HepG2 (cell line): ENCODE results near the gene IRAK3. TPM values are rescaled to one million over a fixed set of nuclear protein-coding genes. Genes with fewer than 3 reads are reported as not detected.

Experiments
- ATAC-seq: fragments of 200-7000 bp; cut with Tn5 transposase; 3 replicates; pipeline ENCODE4 v1.9.1; 2020; ENCODE audit warnings: mild to moderate bottlenecking, moderate library complexity
- BruUV-seq: library from RNA; stranded (reverse); fragments of 400-500 nt; replicated peaks from 2 replicates; lab custom pipeline; 2021; lab: Mats Ljungman, UMichigan
- CTCF ChIA-PET: fragments of 300-600 bp; formaldehyde crosslinking; extraction: SDS; loops from one replicate; lab custom pipeline; 2021; ENCODE audit warnings: low total read pairs, inconsistent platforms, low intra/inter-chr PET ratio; lab: Yijun Ruan, JAX
- POLR2A ChIA-PET: fragments of 350-600 bp; sonication (Branson Sonifier 250); formaldehyde crosslinking; loops from one replicate; lab custom pipeline; 2020; ENCODE audit warnings: antibody characterized with exemption, inconsistent platforms; lab: Yijun Ruan, JAX
- DNase-seq: peaks from one replicate; pipeline ENCODE4 v3.0.0-alpha.2; 2015; ENCODE audit warnings: low spot score
- FAIRE-seq: peaks from 3 replicates; lab custom pipeline; 2011; peaks lifted over from hg19 to GRCh38; lab: Jason Lieb, UNC
- H2AFZ ChIP-seq: one replicate; pipeline ENCODE4 v1.6.1; 2011; ENCODE audit warnings: low read length, inconsistent platforms
- H3K27ac ChIP-seq: fragments of 300-600 bp; 3 replicates; pipeline ENCODE4 v1.8.0; 2011; ENCODE audit warnings: mixed run types, mild to moderate bottlenecking, mixed read lengths, low read length, inconsistent platforms; ENCODE audit not compliant: insufficient read depth; ENCODE audit errors: extremely low read length
- H3K27me3 ChIP-seq, 2 experiments: fragments of 200-600 bp in 1 of 2; 2 replicates in 1 of 2; 3 replicates in 1 of 2; pipeline versions ENCODE4 v1.6.0 to v1.8.0; 2011; ENCODE audit warnings: low read length in 2 of 2, mild to moderate bottlenecking in 2 of 2, moderate library complexity in 2 of 2, inconsistent platforms in 1 of 2; ENCODE audit not compliant: insufficient read depth in 2 of 2, control insufficient read depth in 1 of 2
- H3K36me3 ChIP-seq, 2 experiments: fragments of 200-600 bp in 1 of 2; replicated peaks in 1 of 2; 2 replicates in 1 of 2; 3 replicates in 1 of 2; pipeline versions ENCODE4 v1.5.1 to v1.8.0; 2011; ENCODE audit warnings: low read length in 2 of 2, inconsistent platforms in 1 of 2; ENCODE audit not compliant: insufficient read depth in 2 of 2, control insufficient read depth in 1 of 2
- H3K4me1 ChIP-seq: 2 replicates; pipeline ENCODE4 v1.5.1; 2012; ENCODE audit warnings: low read length, inconsistent platforms; ENCODE audit not compliant: insufficient read depth
- H3K4me2 ChIP-seq: 2 replicates; pipeline ENCODE4 v1.6.0; 2011; ENCODE audit warnings: low read depth, low read length, inconsistent platforms
- H3K4me3 ChIP-seq, 3 experiments: fragments of 200-600 bp in 1 of 3; sonication (generic), shearing (Covaris generic) in 1 of 3; replicated peaks in 1 of 3; 2 replicates each; pipeline ENCODE4 v1.5.1; 2011 to 2016; ENCODE audit warnings: low read length in 3 of 3, inconsistent platforms in 2 of 3, low read depth in 2 of 3, mild to moderate bottlenecking in 2 of 3, control low read depth in 1 of 3, mixed read lengths in 1 of 3; ENCODE audit not compliant: insufficient read depth in 1 of 3
- H3K79me2 ChIP-seq: one replicate; pipeline ENCODE4 v1.6.1; 2011; ENCODE audit warnings: low read length, inconsistent platforms; ENCODE audit not compliant: insufficient read depth
- H3K9ac ChIP-seq: 2 replicates; pipeline ENCODE4 v1.6.0; 2011; ENCODE audit warnings: mild to moderate bottlenecking, low read depth, low read length, inconsistent platforms; ENCODE audit not compliant: insufficient read depth
- H3K9me3 ChIP-seq: 2 replicates; pipeline ENCODE4 v1.5.1; 2012; ENCODE audit warnings: mild to moderate bottlenecking, low read length
- H4K20me1 ChIP-seq: 2 replicates; pipeline ENCODE4 v1.6.0; 2011; ENCODE audit warnings: inconsistent platforms, mild to moderate bottlenecking, low read length, moderate library complexity; ENCODE audit not compliant: insufficient read depth
- FIP1L1 ChIP-seq: fragments of 200-400 bp; formaldehyde crosslinking; IDR thresholded peaks from 2 replicates; pipeline ENCODE4 v1.6.1; 2018; ENCODE audit warnings: low read depth, mild to moderate bottlenecking, low read length, moderate library complexity, borderline replicate concordance; ENCODE audit not compliant: insufficient read depth
- GABPA ChIP-seq, 2 experiments: IDR thresholded peaks; 2 replicates each; pipeline ENCODE4 v1.6.1; 2011 to 2016; ENCODE audit warnings: low read depth in 2 of 2, low read length in 1 of 2, missing biosample characterization in 1 of 2, missing genetic modification characterization in 1 of 2
- HOMEZ ChIP-seq: IDR thresholded peaks from 2 replicates; pipeline ENCODE4 v1.6.1; 2016; ENCODE audit warnings: low read depth
- NFRKB ChIP-seq: fragments of 450-650 bp; IDR thresholded peaks from 2 replicates; pipeline ENCODE4 v1.6.1; 2017
- PTBP1 ChIP-seq: fragments of 200-400 bp; formaldehyde crosslinking; IDR thresholded peaks from 2 replicates; pipeline ENCODE4 v1.6.1; 2018; ENCODE audit warnings: low read length, low read depth; ENCODE audit not compliant: poor library complexity, severe bottlenecking
- RARA ChIP-seq: IDR thresholded peaks from 2 replicates; pipeline ENCODE4 v1.6.1; 2016; ENCODE audit warnings: missing genetic modification reagents, missing compliant biosample characterization
- RXRA ChIP-seq: sonication (generic); formaldehyde crosslinking; IDR thresholded peaks from 2 replicates; pipeline ENCODE4 v1.5.1; 2020; ENCODE audit warnings: missing genetic modification reagents
- SRY ChIP-seq: sonication (generic); formaldehyde crosslinking; IDR thresholded peaks from 2 replicates; pipeline ENCODE4 v1.8.0; 2022; ENCODE audit warnings: mild to moderate bottlenecking, missing genetic modification reagents
- ZFP91 ChIP-seq: sonication (generic); formaldehyde crosslinking; IDR thresholded peaks from 2 replicates; pipeline ENCODE4 v1.9.0; 2022; ENCODE audit warnings: missing genetic modification reagents, mild to moderate bottlenecking, borderline replicate concordance
- ZNF232 ChIP-seq: sonication (generic); formaldehyde crosslinking; IDR thresholded peaks from 2 replicates; pipeline ENCODE4 v1.4.0; 2020; ENCODE audit warnings: missing genetic modification reagents, borderline replicate concordance
- ZNF563 ChIP-seq: sonication (generic); formaldehyde crosslinking; IDR thresholded peaks from 2 replicates; pipeline ENCODE4 v1.8.0; 2022; ENCODE audit warnings: mild to moderate bottlenecking, moderate library complexity, missing genetic modification reagents
- WGBS: methylation state at CpG from one replicate; pipeline ENCODE4 v1.1.6; 2017; ENCODE audit warnings: low lambda C conversion rate; 5-methylcytosine and 5-hydroxymethylcytosine counted together
- in situ Hi-C: cut with HindIII; loops from 2 replicates; pipeline ENCODE4 v1.10.0; 2017; ENCODE audit warnings: low pct_unique_long_range_greater_than_20kb; ENCODE audit not compliant: extremely low pct_ligation_motif_present
- intact Hi-C: fragments of 100-400 bp; cut with micrococcal nuclease; formaldehyde crosslinking; loops from one replicate; pipeline ENCODE4 v1.10.0; 2022; ENCODE audit not compliant: unreplicated experiment
- polyA plus RNA-seq, 8 experiments: library from polyadenylated mRNA; depleted of rRNA in 3 of 8; stranded (reverse) in 7 of 8; unstranded in 1 of 8; fragments of >200 nt; fragmentation: Illumina TruSeq in 4 of 8; extraction: Trizol in 4 of 8; gene quantifications; 2 replicates each; pipeline versions ENCODE4 v1.2.1 to v1.2.3, GENCODE V29; 2011 to 2016; ENCODE audit warnings: low read depth in 4 of 8, missing spikeins in 1 of 8, mixed read lengths in 1 of 8; ENCODE audit not compliant: insufficient read depth in 1 of 8
- total RNA-seq, 5 experiments: library from RNA; depleted of rRNA; stranded (reverse); fragments of >200 nt; fragmentation: Illumina TruSeq; extraction: Trizol; gene quantifications; 2 replicates each; pipeline ENCODE4 v1.2.3, GENCODE V29; 2016; ENCODE audit warnings: low read depth in 1 of 5
- TF ChIP-seq, protein P1 (sequence below): sonication (generic); formaldehyde crosslinking; IDR thresholded peaks from 2 replicates; pipeline ENCODE4 v1.8.0; 2022; ENCODE audit warnings: mild to moderate bottlenecking, missing genetic modification reagents; ENCODE audit not compliant: insufficient replicate concordance

IRAK3 gene
- total and polyA plus RNA-seq, 2 of the 13 experiments (the other 11 are each of a cell fraction or from before 2014, with no cell fraction given) = 0.01 TPM; not detected in 1

GRCh38 chr12:66163289-66163688 is 25.7 kb upstream of the IRAK3 start (continued):
- no peak for TF ChIP-seq HOMEZ (CRISPR knock-in tag)
- TF ChIP-seq FIP1L1 = no peak
- TF ChIP-seq SRY (CRISPR knock-in tag) = no peak

DNA sequence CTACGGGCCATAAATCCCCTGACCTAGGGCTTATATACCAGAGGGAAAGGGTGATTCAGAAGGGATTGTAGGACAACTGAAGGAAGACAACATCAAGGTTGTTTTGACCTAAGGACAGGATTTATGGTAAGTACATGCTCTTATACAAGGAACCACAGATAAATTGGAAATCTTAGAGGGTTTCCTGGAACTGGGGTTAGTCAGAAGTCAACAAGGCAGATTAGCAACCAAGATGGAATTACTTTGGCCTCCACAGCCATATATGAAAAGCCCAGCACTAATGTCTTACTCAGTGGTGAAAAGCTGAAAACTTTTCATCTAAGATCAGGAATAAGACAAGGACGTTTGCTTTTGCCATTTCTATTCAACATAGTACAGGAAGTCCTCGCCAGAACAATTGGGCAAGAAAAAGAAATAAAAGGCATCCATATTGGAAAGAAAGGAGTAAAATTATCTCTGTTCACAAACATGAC is 24.6 kb upstream of the IRAK3 start:
- Histone ChIP-seq H4K20me1 (no peaks in the 10 kb centered on the region), H3K9ac (no peak overlapping the region), H3K4me3 (no peak overlapping the region), H3K9me3 (peaks cover 10% of the 10 kb centered on the region), H3K27ac (no peak overlapping the region), H2AFZ (no peak overlapping the region), H3K79me2 (peaks cover 41% of the 10 kb centered on the region), H3K4me2 (no peak overlapping the region)
- DNase-seq (no peak), FAIRE-seq (no peak), ATAC-seq (no peak)
- in situ Hi-C loops = no loop called here
- CTCF ChIA-PET = no interaction called here
- TF ChIP-seq, protein P1, sequence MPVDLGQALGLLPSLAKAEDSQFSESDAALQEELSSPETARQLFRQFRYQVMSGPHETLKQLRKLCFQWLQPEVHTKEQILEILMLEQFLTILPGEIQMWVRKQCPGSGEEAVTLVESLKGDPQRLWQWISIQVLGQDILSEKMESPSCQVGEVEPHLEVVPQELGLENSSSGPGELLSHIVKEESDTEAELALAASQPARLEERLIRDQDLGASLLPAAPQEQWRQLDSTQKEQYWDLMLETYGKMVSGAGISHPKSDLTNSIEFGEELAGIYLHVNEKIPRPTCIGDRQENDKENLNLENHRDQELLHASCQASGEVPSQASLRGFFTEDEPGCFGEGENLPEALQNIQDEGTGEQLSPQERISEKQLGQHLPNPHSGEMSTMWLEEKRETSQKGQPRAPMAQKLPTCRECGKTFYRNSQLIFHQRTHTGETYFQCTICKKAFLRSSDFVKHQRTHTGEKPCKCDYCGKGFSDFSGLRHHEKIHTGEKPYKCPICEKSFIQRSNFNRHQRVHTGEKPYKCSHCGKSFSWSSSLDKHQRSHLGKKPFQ (CRISPR knock-in tag) = no peak
- no peak for TF ChIP-seq PTBP1
- no peak for TF ChIP-seq RARA
- TF ChIP-seq GABPA (IDR thresholded peaks at IDR 0.05; ENCODE audit: low read depth, low read length) = no peak
- no peak for TF ChIP-seq GABPA (CRISPR knock-in tag; IDR thresholded peaks at IDR 0.05; ENCODE audit: low read depth)
- TF ChIP-seq ZNF232 (CRISPR knock-in tag) = no peak
- no peak for TF ChIP-seq RXRA (CRISPR knock-in tag)
- TF ChIP-seq ZNF563 (CRISPR knock-in tag) = no peak
- no peak for TF ChIP-seq NFRKB
- no peak for TF ChIP-seq ZFP91
- TF ChIP-seq, all 625 proteins: peak for 0
- Histone ChIP-seq H3K27me3 (no peaks in the 10 kb centered on the region), H3K4me1 (peaks cover 27% of the 10 kb centered on the region), H3K36me3 (no peaks in the 10 kb centered on the region)
- intact Hi-C loops = no loop called here
- BruUV-seq = no TSS peak
- POLR2A ChIA-PET = no interaction called here
- 97% methylated on average over 3 of the region's 3 CpGs for WGBS
